HepG2 (cell line): Measurements from ENCODE around the gene HLA-DMB. TPM values are rescaled to one million over a fixed set of nuclear protein-coding genes. Genes with fewer than 3 reads are reported as not detected.
A peak's percentile ranks its signal among the peaks of the same experiment; 100 is the strongest.

Experiments
- FOSL2 ChIP-seq: sonication (generic); formaldehyde crosslinking; IDR thresholded peaks from 2 replicates; pipeline ENCODE4 v1.4.0; 2020; ENCODE audit warnings: missing genetic modification reagents
- FOXK2 ChIP-seq: fragments of 450-650 bp; IDR thresholded peaks from 2 replicates; pipeline ENCODE4 v1.6.1; 2016
- GFI1 ChIP-seq: sonication (generic); formaldehyde crosslinking; IDR thresholded peaks from 2 replicates; pipeline ENCODE4 v1.5.0; 2020; ENCODE audit warnings: missing genetic modification reagents, mild to moderate bottlenecking, borderline replicate concordance
- HDAC6 ChIP-seq: fragments of 200-600 bp; sonication (generic); IDR thresholded peaks from 2 replicates; pipeline ENCODE4 v1.7.0; 2017; ENCODE audit warnings: mild to moderate bottlenecking, antibody characterized with exemption, low read length, low read depth
- KLF15 ChIP-seq: sonication (generic); formaldehyde crosslinking; IDR thresholded peaks from 2 replicates; pipeline ENCODE4 v1.8.1; 2023; ENCODE audit warnings: borderline replicate concordance, mild to moderate bottlenecking, inconsistent platforms, missing genetic modification reagents, mixed read lengths
- MYC ChIP-seq: sonication (generic); formaldehyde crosslinking; IDR thresholded peaks from 2 replicates; pipeline ENCODE4 v1.9.0; 2021; ENCODE audit warnings: missing genetic modification reagents, borderline replicate concordance
- SOX13 ChIP-seq, 3 experiments: fragments of 450-650 bp in 1 of 3; sonication (generic) in 1 of 3; formaldehyde crosslinking in 1 of 3; IDR thresholded peaks in 2 of 3; conservative IDR thresholded peaks in 1 of 3; 2 replicates each; pipeline versions ENCODE4 v1.5.0 to v1.6.1; 2016 to 2020; ENCODE audit warnings: antibody characterized with exemption in 1 of 3, mild to moderate bottlenecking in 1 of 3, missing compliant biosample characterization in 1 of 3, missing genetic modification reagents in 1 of 3, moderate library complexity in 1 of 3
- SSRP1 ChIP-seq: IDR thresholded peaks from 2 replicates; pipeline ENCODE4 v1.6.1; 2016; ENCODE audit warnings: control low read depth
- STAG1 ChIP-seq: sonication (generic); formaldehyde crosslinking; IDR thresholded peaks from 2 replicates; pipeline ENCODE4 v1.4.0; 2020; ENCODE audit warnings: missing genetic modification reagents
- XRCC5 ChIP-seq: fragments of 200-400 bp; formaldehyde crosslinking; optimal IDR thresholded peaks from 2 replicates; pipeline ENCODE3; 2017; ENCODE audit warnings: mild to moderate bottlenecking, low read length
- ZFP37 ChIP-seq: sonication (generic); formaldehyde crosslinking; IDR thresholded peaks from 2 replicates; pipeline ENCODE4 v1.4.0; 2020; ENCODE audit warnings: missing genetic modification reagents, borderline replicate concordance
- ZNF207 ChIP-seq: fragments of 450-650 bp; IDR thresholded peaks from 2 replicates; pipeline ENCODE4 v1.6.1; 2016; ENCODE audit warnings: antibody characterized with exemption, borderline replicate concordance
- ZNF543 ChIP-seq: sonication (generic); formaldehyde crosslinking; IDR thresholded peaks from 2 replicates; pipeline ENCODE4 v1.4.0; 2020; ENCODE audit warnings: mild to moderate bottlenecking, missing genetic modification reagents
- ZNF724P ChIP-seq: sonication (generic); formaldehyde crosslinking; IDR thresholded peaks from 2 replicates; pipeline ENCODE4 v1.8.0; 2022; ENCODE audit warnings: missing genetic modification reagents, borderline replicate concordance
- ZNF839 ChIP-seq: sonication (generic); formaldehyde crosslinking; IDR thresholded peaks from 2 replicates; pipeline ENCODE4 v1.4.0; 2020; ENCODE audit warnings: missing genetic modification reagents, mild to moderate bottlenecking, borderline replicate concordance
- polyA plus RNA-seq, 8 experiments: library from polyadenylated mRNA; depleted of rRNA in 3 of 8; stranded (reverse) in 7 of 8; unstranded in 1 of 8; fragments of >200 nt; fragmentation: Illumina TruSeq in 4 of 8; extraction: Trizol in 4 of 8; gene quantifications; 2 replicates each; pipeline versions ENCODE4 v1.2.1 to v1.2.3, GENCODE V29; 2011 to 2016; ENCODE audit warnings: low read depth in 4 of 8, missing spikeins in 1 of 8, mixed read lengths in 1 of 8; ENCODE audit not compliant: insufficient read depth in 1 of 8
- total RNA-seq, 5 experiments: library from RNA; depleted of rRNA; stranded (reverse); fragments of >200 nt; fragmentation: Illumina TruSeq; extraction: Trizol; gene quantifications; 2 replicates each; pipeline ENCODE4 v1.2.3, GENCODE V29; 2016; ENCODE audit warnings: low read depth in 1 of 5
- TF ChIP-seq, protein P1 (sequence below), 2 experiments: sonication (generic) in 1 of 2; formaldehyde crosslinking in 1 of 2; IDR thresholded peaks; 2 replicates each; pipeline versions ENCODE4 v1.4.0 to v1.6.1; 2016 to 2020; ENCODE audit warnings: borderline replicate concordance in 1 of 2, low read depth in 1 of 2, mild to moderate bottlenecking in 1 of 2, missing genetic modification reagents in 1 of 2
- TF ChIP-seq, protein P2 (sequence below): IDR thresholded peaks from 2 replicates; pipeline ENCODE4 v1.6.1; 2018; ENCODE audit warnings: missing genetic modification reagents
- TF ChIP-seq, protein P3 (sequence below): sonication (generic); formaldehyde crosslinking; IDR thresholded peaks from 2 replicates; pipeline ENCODE4 v1.9.0; 2022; ENCODE audit warnings: missing genetic modification reagents, mild to moderate bottlenecking, borderline replicate concordance
- TF ChIP-seq, protein P4 (sequence below): sonication (generic); formaldehyde crosslinking; IDR thresholded peaks from 2 replicates; pipeline ENCODE4 v1.9.0; 2022; ENCODE audit warnings: low read depth, missing genetic modification reagents

HLA-DMB gene
- total and polyA plus RNA-seq, 2 of the 13 experiments (the other 11 are each of a cell fraction or from before 2014, with no cell fraction given) = not detected

DNA sequence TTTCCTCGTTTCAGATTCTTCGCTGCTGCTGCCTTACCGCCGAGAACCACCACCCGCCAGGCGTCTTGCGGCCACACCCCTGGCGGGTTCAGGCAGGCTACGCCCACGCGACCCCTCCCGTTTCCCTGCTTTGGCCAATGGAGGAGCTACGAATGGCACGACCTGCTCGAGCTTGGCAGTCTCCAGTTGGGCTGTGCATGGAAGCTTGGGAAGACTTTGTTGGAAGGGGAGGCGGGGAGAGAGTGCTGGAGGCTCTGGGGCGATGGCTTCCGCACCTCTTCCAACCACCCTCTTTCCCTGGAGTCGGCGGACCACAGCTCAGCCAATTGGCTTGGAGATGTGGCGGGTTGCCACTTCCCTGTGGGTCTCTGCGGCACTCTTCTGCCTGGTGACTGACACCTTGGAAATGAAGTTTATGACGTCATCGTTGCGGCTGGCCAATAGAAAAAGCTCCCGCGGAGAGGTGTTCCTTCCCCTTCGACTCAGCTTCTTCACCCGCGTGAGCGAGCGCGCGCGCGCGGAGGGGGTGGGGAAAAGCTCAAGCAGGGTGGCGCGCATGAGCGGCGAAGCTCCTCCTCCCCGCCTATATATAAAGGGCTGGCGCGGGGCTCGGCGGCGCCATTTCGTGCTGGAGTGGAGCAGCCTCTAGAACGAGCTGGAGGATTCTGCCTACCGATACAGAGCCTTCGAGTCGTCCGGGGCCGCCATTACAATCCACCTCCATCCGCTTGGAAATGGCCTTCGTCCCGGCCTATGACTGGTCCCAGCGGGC is 30.9 kb upstream of the HLA-DMB start (continued):
- TF ChIP-seq, protein P1, sequence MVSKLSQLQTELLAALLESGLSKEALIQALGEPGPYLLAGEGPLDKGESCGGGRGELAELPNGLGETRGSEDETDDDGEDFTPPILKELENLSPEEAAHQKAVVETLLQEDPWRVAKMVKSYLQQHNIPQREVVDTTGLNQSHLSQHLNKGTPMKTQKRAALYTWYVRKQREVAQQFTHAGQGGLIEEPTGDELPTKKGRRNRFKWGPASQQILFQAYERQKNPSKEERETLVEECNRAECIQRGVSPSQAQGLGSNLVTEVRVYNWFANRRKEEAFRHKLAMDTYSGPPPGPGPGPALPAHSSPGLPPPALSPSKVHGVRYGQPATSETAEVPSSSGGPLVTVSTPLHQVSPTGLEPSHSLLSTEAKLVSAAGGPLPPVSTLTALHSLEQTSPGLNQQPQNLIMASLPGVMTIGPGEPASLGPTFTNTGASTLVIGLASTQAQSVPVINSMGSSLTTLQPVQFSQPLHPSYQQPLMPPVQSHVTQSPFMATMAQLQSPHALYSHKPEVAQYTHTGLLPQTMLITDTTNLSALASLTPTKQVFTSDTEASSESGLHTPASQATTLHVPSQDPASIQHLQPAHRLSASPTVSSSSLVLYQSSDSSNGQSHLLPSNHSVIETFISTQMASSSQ (IDR thresholded peaks at IDR 0.05; ENCODE audit: low read depth) = no peak
- TF ChIP-seq, protein P1 (CRISPR knock-in tag; IDR thresholded peaks at IDR 0.05; ENCODE audit: borderline replicate concordance) = peak; percentile 38; the same call in 1 of the 2 replicates
- TF ChIP-seq ZNF207 (0 out of 2 replicates have a peak, but pooled peaks have one; percentile 6), ZNF543 (CRISPR knock-in tag) (peak; percentile 73), ZNF724P (CRISPR knock-in tag) (no peak; the same call in 1 of the 2 replicates), FOSL2 (CRISPR knock-in tag) (peak; percentile 74), KLF15 (CRISPR knock-in tag) (peak; percentile 64; the same call in 1 of the 2 replicates), ZNF839 (CRISPR knock-in tag) (no peak), GFI1 (CRISPR knock-in tag) (no peak), STAG1 (CRISPR knock-in tag) (no peak), FOXK2 (no peak; the same call in 1 of the 2 replicates), XRCC5 (peak; percentile 45), HDAC6 (no peak), MYC (CRISPR knock-in tag) (peak; percentile 18), SOX13 (IDR thresholded peaks at IDR 0.05) (peak; percentile 73; the same call in 1 of the 2 replicates), SOX13 (CRISPR knock-in tag; conservative IDR thresholded peaks at IDR 0.05 in 1 of 2, IDR thresholded peaks at IDR 0.05 in 1 of 2) (peak in 1 of 2 experiments; percentile 76; a peak in 1 of 4 replicates), SSRP1 (no peak; the same call in none of the 2 replicates), ZFP37 (CRISPR knock-in tag) (peak; percentile 89)
- TF ChIP-seq, protein P2, sequence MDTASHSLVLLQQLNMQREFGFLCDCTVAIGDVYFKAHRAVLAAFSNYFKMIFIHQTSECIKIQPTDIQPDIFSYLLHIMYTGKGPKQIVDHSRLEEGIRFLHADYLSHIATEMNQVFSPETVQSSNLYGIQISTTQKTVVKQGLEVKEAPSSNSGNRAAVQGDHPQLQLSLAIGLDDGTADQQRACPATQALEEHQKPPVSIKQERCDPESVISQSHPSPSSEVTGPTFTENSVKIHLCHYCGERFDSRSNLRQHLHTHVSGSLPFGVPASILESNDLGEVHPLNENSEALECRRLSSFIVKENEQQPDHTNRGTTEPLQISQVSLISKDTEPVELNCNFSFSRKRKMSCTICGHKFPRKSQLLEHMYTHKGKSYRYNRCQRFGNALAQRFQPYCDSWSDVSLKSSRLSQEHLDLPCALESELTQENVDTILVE (CRISPR knock-in tag) = peak; percentile 89; the same call in 1 of the 2 replicates
- TF ChIP-seq, protein P3, sequence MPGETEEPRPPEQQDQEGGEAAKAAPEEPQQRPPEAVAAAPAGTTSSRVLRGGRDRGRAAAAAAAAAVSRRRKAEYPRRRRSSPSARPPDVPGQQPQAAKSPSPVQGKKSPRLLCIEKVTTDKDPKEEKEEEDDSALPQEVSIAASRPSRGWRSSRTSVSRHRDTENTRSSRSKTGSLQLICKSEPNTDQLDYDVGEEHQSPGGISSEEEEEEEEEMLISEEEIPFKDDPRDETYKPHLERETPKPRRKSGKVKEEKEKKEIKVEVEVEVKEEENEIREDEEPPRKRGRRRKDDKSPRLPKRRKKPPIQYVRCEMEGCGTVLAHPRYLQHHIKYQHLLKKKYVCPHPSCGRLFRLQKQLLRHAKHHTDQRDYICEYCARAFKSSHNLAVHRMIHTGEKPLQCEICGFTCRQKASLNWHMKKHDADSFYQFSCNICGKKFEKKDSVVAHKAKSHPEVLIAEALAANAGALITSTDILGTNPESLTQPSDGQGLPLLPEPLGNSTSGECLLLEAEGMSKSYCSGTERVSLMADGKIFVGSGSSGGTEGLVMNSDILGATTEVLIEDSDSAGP (CRISPR knock-in tag) = peak; percentile 63; the same call in 1 of the 2 replicates
- TF ChIP-seq, protein P4, sequence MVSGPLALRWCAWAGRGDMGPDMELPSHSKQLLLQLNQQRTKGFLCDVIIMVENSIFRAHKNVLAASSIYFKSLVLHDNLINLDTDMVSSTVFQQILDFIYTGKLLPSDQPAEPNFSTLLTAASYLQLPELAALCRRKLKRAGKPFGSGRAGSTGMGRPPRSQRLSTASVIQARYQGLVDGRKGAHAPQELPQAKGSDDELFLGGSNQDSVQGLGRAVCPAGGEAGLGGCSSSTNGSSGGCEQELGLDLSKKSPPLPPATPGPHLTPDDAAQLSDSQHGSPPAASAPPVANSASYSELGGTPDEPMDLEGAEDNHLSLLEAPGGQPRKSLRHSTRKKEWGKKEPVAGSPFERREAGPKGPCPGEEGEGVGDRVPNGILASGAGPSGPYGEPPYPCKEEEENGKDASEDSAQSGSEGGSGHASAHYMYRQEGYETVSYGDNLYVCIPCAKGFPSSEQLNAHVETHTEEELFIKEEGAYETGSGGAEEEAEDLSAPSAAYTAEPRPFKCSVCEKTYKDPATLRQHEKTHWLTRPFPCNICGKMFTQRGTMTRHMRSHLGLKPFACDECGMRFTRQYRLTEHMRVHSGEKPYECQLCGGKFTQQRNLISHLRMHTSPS = no peak
